Omental fat pad (tissue), 4 donors: ENCODE data around the gene RRAS2. TPM values are rescaled to one million over a fixed set of nuclear protein-coding genes. Genes with fewer than 3 reads are reported as not detected.

Source experiments
- ATAC-seq: fragments of 150-250 bp; one replicate; pipeline ENCODE4 v1.9.1; 2016; ENCODE audit warnings: mild to moderate bottlenecking, moderate library complexity; ENCODE audit not compliant: low FRiP score
- DNase-seq: peaks from one replicate; pipeline ENCODE4 v3.0.0-alpha.2; 2019; ENCODE audit warnings: low spot score
- total RNA-seq, 4 donors: library from RNA; depleted of rRNA; stranded (reverse); fragments of >200 nt; gene quantifications; one replicate each; pipeline ENCODE4 v1.1.0, GENCODE V29; 2016
- TF ChIP-seq, protein P1 (sequence below), 3 donors: fragments of 450-650 bp; IDR thresholded peaks; one replicate each; pipeline ENCODE4 v1.5.1; 2016 to 2017; ENCODE audit warnings: antibody characterized with exemption in 3 of 3, mild to moderate bottlenecking in 3 of 3, moderate library complexity in 2 of 3

The RRAS2 gene
- total RNA-seq, 4 donors from 2014 or later, result 33.9 to 80.3 (median 70.7) TPM

DNA sequence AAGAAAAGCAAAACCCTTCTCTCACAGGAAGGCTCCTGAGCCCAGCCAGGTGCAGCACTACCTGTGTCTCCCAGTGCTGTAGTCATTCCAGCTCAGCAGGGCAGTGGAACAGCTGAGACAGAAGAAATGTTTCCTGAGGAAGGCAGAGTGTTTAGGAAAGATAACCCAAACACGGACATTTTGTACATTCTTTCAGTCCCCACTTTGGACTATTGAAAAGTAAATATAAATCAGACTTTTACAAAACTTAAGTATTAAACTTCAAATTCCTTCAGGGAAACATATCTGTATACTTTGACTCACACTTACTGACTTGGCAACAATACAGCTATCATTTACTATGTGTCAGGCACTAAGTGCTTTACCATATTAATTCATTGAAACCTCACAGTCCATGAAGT, 40.4 kb downstream of the RRAS2 start:
- ATAC-seq (no peak), DNase-seq (no peak)
- TF ChIP-seq, protein P1, sequence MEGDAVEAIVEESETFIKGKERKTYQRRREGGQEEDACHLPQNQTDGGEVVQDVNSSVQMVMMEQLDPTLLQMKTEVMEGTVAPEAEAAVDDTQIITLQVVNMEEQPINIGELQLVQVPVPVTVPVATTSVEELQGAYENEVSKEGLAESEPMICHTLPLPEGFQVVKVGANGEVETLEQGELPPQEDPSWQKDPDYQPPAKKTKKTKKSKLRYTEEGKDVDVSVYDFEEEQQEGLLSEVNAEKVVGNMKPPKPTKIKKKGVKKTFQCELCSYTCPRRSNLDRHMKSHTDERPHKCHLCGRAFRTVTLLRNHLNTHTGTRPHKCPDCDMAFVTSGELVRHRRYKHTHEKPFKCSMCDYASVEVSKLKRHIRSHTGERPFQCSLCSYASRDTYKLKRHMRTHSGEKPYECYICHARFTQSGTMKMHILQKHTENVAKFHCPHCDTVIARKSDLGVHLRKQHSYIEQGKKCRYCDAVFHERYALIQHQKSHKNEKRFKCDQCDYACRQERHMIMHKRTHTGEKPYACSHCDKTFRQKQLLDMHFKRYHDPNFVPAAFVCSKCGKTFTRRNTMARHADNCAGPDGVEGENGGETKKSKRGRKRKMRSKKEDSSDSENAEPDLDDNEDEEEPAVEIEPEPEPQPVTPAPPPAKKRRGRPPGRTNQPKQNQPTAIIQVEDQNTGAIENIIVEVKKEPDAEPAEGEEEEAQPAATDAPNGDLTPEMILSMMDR (IDR thresholded peaks at IDR 0.05), result no peak

DNA sequence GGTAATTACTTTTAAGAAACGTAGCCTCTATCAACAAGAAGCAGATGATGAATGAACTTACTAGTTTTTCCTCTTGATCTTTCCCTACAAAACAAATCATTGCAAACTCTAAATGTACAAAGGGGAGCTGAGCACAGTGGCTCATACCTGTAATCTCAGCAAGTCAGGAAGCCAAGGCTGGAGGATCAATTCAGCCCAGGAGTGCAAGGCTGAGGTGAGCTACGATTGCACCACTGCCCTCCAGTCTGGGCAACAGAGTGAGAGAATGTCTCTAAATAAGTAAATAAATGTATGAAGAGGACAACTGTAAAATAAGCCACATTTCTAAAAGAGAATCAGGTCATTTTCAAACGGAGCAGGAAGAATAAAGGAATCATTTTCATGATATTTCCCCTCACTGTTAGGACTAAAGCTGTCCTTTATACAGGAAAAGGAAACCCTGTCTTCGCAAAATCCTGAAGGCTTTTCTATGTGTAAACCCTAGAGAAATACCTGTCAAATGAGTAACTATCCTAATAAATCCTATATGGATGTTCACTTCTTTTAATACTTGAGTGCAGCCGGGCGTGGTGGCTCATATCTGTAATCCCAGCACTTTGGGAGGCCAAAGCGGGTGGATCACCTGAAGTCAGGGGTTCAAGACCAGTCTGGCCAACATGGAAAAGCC, 41.2 kb downstream of the RRAS2 start:
- TF ChIP-seq, protein P1 (IDR thresholded peaks at IDR 0.05), result no peak
- ATAC-seq, result no peak
- no peak for DNase-seq

DNA sequence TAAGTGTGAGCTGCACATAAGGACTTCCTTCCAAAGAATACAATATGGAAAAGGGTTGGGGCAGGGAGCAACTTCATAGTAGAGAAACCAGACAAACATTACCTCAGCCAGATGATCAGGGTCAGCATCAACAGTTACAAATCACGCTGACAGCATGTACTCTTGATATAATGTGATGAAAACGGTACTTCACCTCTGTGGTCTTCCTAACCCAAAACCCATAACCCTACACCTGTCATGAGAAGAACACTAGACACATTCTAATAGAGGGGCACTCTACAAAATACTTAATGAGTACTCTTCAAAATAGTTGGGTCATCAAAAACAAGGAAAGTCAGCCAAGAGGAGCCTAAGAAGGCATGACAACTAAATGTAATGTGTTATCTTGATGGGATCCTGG, 43.9 kb downstream of the RRAS2 start:
- ATAC-seq, result no peak
- TF ChIP-seq, protein P1 (IDR thresholded peaks at IDR 0.05), result no peak
- no peak for DNase-seq

DNA sequence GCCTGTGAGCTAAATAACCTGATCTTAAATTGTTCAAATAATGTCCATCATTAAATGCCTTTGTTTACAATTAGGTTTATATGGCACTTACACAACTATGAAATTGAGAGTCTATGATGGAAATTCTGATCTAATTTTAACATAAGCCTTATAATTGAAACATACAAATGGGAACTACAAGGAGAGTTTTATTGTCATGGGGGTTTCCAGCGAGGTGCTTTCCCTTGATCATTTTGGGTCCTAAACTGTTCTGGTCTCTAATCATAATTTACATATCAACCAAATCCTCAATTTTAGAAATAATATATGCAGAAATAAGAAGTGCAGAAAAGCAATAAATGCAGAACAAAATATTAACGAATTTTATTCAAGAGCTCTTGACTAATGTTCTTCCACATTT, 44.9 kb downstream of the RRAS2 start:
- ATAC-seq (no peak), DNase-seq (no peak)
- TF ChIP-seq, protein P1 (IDR thresholded peaks at IDR 0.05), result no peak

DNA sequence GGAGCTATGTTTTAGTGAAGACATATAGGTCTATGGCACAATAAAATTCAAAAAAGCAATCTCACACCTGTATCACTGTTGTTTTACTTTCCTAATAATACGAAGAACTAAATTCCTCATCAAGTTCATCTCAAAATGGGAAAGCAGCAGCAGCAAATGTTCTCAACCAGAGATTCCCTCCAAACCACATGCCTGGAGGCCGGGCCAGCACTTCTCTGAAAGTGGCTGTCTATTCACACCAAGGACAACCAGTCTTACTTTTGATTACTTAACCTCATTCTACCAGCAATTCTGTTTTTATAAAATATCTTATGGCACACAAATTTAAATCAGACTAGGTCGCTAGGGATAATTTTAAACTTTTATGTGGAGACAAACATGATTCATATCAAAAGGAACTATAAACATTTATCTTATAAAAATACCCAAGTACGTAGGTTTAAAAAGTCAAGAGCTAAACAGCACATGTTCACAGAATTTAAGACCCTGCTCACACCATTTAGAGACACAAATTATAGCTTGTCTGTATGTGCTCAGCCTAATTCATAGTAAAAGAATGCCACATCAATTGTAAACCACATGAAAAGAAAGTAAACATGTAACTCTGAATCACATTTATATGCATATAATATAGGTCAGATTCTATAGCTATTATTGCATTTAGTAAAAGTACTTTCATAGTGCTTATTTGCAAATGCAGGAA, 46.1 kb downstream of the RRAS2 start:
- no peak for DNase-seq
- TF ChIP-seq, protein P1 (IDR thresholded peaks at IDR 0.05), result no peak

DNA sequence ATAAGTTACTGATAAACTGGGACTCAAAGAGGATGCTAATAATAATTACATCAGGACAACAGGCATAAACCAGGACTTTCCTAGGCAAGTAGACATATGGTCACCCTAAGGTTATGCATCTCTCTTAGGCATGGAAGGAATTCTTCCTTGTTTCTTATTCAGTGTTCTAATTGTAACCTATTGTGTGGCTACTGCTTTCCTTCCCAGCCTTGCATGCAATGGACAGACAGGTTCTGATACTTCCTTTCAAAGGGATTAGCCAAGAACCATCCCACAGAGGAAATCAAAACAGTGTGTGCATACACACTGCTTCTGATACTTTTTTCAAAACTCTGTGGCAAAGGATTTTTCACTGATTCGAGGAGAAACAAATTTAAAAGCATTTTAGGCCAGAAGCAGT, 48.3 kb downstream of the RRAS2 start:
- TF ChIP-seq, protein P1 (IDR thresholded peaks at IDR 0.05), result no peak
- DNase-seq, result no peak
- ATAC-seq, result no peak

More for the DNA sequence above, 46.1 kb downstream of the RRAS2 start:
- no peak for ATAC-seq
